Thoracic aorta (tissue), 2 donors: ENCODE measurements around the gene VASP. TPM values are rescaled to one million over a fixed set of nuclear protein-coding genes. Genes with fewer than 3 reads are reported as not detected.
A peak's percentile ranks its signal among the peaks of the same experiment; 100 is the strongest.

ENCODE experiments used
- ATAC-seq: fragments of 150-250 bp; one replicate; pipeline ENCODE4 v1.8.0; 2017; ENCODE audit warnings: low read depth; ENCODE audit not compliant: insufficient number of reproducible peaks, low FRiP score
- DNase-seq: peaks from one replicate; pipeline ENCODE4 v3.0.0-alpha.2; 2020; ENCODE audit warnings: low spot score
- H3K27ac ChIP-seq, 2 donors: fragments of 200-600 bp; sonication (generic); 1 replicate in 1 of 2; 2 replicates in 1 of 2; pipeline ENCODE4 v1.5.1; 2016; ENCODE audit warnings: mild to moderate bottlenecking in 2 of 2, moderate library complexity in 2 of 2
- H3K27me3 ChIP-seq: fragments of 200-600 bp; sonication (generic); replicated peaks from 2 replicates; pipeline ENCODE4 v1.6.0; 2016; ENCODE audit warnings: mild to moderate bottlenecking; ENCODE audit not compliant: insufficient read depth
- H3K36me3 ChIP-seq: fragments of 200-600 bp; sonication (generic); one replicate; pipeline ENCODE4 v1.5.1; 2016
- H3K4me1 ChIP-seq, 2 donors: fragments of 200-600 bp; sonication (generic); 1 replicate in 1 of 2; 2 replicates in 1 of 2; pipeline versions ENCODE4 v1.5.1 to v1.6.0; 2016; ENCODE audit warnings: low read depth in 2 of 2, mild to moderate bottlenecking in 1 of 2; ENCODE audit not compliant: control insufficient read depth in 1 of 2
- H3K4me3 ChIP-seq: fragments of 200-600 bp; sonication (generic); 2 replicates; pipeline ENCODE4 v1.5.1; 2016; ENCODE audit warnings: mild to moderate bottlenecking
- H3K9me3 ChIP-seq: fragments of 200-600 bp; sonication (generic); 2 replicates; pipeline ENCODE4 v1.5.1; 2016
- total RNA-seq, 2 donors: library from RNA; depleted of rRNA; stranded (reverse); fragments of >200 nt; gene quantifications; one replicate each; pipeline versions ENCODE4 v1.1.0 to v1.2.3, GENCODE V29; 2016
- TF ChIP-seq, protein P1 (sequence below): fragments of 200-600 bp; sonication (generic); IDR thresholded peaks from one replicate; pipeline ENCODE4 v1.5.1; 2019; ENCODE audit warnings: antibody characterized with exemption

VASP gene
- total RNA-seq, 2 donors from 2014 or later = 208 to 287 TPM

- ATAC-seq (no peak), DNase-seq (no peak)
- TF ChIP-seq, protein P1, sequence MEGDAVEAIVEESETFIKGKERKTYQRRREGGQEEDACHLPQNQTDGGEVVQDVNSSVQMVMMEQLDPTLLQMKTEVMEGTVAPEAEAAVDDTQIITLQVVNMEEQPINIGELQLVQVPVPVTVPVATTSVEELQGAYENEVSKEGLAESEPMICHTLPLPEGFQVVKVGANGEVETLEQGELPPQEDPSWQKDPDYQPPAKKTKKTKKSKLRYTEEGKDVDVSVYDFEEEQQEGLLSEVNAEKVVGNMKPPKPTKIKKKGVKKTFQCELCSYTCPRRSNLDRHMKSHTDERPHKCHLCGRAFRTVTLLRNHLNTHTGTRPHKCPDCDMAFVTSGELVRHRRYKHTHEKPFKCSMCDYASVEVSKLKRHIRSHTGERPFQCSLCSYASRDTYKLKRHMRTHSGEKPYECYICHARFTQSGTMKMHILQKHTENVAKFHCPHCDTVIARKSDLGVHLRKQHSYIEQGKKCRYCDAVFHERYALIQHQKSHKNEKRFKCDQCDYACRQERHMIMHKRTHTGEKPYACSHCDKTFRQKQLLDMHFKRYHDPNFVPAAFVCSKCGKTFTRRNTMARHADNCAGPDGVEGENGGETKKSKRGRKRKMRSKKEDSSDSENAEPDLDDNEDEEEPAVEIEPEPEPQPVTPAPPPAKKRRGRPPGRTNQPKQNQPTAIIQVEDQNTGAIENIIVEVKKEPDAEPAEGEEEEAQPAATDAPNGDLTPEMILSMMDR = no peak
- Histone ChIP-seq H3K27me3 (no peaks in the 10 kb centered on the region), H3K4me3 (no peak overlapping the region), H3K9me3 (no peaks in the 10 kb centered on the region), H3K36me3 (no peaks in the 10 kb centered on the region), H3K27ac (no peak overlapping the region), H3K4me1 (peaks cover 0 to 13% of the 10 kb centered on the region in 2 donors)
These were observed 60.3 kb downstream of the VASP start for GRCh38 chr19:45567609-45568008.

DNA sequence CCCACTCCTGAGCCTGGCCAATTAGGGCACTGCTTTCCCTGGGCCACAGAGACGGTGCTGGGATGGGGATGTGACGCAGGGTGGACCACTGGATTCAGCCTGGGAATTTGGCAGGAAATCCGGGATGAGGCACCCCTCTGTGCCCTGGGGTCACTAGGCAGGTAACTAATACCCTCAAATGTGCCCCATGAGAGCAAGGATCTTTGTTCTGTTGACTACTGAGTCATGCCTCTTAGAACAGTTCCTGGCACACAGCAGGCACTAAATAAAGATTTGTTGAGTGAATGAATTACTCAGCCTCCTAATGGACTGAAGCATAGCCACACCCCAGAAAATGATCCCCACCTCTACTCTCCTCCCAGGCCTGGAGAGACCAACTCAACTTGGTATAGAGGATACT is 61.5 kb downstream of the VASP start:
- Histone ChIP-seq H3K27me3 (no peaks in the 10 kb centered on the region), H3K27ac (no peak overlapping the region), H3K4me1 (peaks cover 0 to 13% of the 10 kb centered on the region in 2 donors), H3K9me3 (no peaks in the 10 kb centered on the region), H3K4me3 (no peak overlapping the region), H3K36me3 (no peaks in the 10 kb centered on the region)
- TF ChIP-seq, protein P1 = no peak
- DNase-seq (no peak), ATAC-seq (peak; percentile 50)

DNA sequence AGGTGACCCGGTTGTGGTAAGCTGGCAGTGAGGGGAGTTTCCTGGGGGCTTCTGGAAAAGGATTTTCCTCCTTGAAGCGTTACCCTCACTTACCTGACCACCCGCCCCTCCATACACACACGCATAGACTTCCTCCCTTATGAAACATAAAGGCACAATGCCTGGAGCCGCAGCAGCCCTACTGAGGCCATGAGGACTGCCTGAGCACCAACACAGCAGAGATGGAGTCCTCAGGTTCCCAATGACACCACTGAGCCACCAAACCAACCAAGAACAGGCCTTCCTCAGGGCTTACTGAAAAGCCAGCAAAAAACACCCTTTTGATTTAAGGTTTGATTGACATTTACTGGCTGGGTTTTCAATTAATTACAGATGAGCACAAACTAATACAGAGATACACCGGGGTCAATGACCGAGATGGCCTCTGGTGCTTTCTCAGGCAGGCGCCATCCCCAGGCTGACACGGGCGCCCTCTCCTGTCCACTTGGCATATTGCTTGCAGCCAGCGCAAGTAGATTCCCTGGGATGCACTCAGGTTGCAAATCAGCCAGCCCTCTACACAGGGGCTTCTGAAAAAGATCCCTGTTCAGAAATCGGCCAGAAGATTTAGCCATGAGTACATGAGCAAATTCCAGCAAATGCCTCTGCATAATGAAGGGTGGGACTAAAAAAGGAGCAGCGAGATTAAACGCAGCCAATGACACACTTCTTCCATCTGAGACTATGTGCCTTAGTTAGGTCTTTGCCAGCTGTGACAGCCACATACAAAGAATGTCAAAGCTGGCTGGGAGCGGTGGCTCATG is 62.5 kb downstream of the VASP start:
- no peak for ATAC-seq

DNA sequence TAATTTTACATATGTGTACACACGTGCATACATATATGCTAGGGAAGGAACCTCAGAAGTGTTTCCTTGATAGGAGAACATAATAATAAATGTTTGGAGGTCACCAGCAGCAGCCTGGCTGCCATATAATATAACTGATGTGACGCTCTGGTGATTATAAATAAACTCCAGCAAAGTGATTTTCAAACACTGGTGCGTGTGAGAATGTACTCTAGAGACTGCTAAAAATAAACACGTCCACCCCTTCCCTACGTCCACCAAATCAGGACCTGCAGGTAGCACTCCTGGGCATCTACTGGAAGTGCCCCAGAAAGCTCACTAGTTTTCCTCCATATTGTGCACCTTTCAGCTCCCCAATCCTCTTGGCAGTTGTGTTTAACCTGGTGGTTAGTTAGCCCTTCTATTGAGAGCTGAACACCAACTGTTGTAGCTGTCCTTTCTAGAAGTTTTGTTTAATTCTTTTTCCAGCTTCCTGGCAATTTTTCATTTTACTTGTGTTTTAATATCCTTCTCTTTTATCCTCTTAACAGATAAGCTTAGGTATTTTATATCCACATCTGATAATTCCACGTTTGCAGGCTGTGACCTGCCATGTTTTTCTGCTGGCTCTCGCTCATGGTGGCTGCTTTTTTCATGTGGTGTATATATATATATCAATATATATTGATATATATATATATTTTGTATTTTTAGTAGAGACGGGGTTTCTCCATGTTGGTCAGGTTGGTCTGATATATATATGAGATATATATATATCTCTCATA is 64.4 kb downstream of the VASP start:
- H3K27me3 ChIP-seq = no peaks in the 10 kb centered on the region
- no peak for ATAC-seq
- DNase-seq = no peak
- H3K36me3 ChIP-seq = no peaks in the 10 kb centered on the region
- peaks cover 0 to 13% of the 10 kb centered on the region in 2 donors for H3K4me1 ChIP-seq
- TF ChIP-seq, protein P1 = no peak
- no peaks in the 10 kb centered on the region for H3K9me3 ChIP-seq
- H3K27ac ChIP-seq = no peak overlapping the region
- no peak overlapping the region for H3K4me3 ChIP-seq

More for the DNA sequence above, 62.5 kb downstream of the VASP start:
- Histone ChIP-seq H3K4me3 (no peak overlapping the region), H3K36me3 (no peaks in the 10 kb centered on the region), H3K9me3 (no peaks in the 10 kb centered on the region), H3K27me3 (no peaks in the 10 kb centered on the region), H3K4me1 (peaks cover 0 to 13% of the 10 kb centered on the region in 2 donors), H3K27ac (peak overlapping the region in 1 of 2 donors; percentile 39)
- DNase-seq = no peak
- TF ChIP-seq, protein P1 = peak; percentile 62

DNA sequence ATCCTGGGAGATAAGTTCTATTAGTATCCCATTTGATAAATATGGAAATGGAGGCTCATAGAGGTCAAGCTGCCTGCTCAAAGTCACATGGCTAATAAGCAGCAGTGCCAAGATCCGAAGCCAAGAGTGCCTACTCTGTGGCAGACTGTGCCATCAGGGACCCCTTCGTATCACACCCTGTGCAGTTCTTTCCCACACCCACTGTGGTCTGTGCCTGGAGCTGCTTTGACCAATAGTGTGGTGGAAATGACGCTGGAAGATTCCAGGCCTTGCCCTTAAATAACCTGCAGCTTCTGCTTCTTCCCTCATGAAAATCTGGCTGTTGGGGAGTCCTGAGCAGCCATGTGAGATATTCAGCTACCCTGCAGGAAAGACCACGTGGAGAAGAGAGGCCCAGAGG is 67.2 kb downstream of the VASP start:
- TF ChIP-seq, protein P1 = no peak
- no peak overlapping the region for H3K4me3 ChIP-seq
- no peak overlapping the region for H3K27ac ChIP-seq
- no peaks in the 10 kb centered on the region for H3K9me3 ChIP-seq
- no peaks in the 10 kb centered on the region for H3K36me3 ChIP-seq
- DNase-seq (no peak), ATAC-seq (no peak)
- no peaks in the 10 kb centered on the region for H3K27me3 ChIP-seq
- H3K4me1 ChIP-seq = peaks cover 0 to 6% of the 10 kb centered on the region in 2 donors
